NCI-H2107 (cell line): ENCODE data around the gene CLHC1.
"Not testable (repeated sequence)": the region's sequence is repeated elsewhere in the genome, so short reads cannot be mapped to it uniquely, and the experiment has no call there.

Source experiments
- DNase-seq: peaks from one replicate; lab custom pipeline; 2025; lab: John Stamatoyannopoulos, UW

The CLHC1 gene

GRCh38 chr2:55232084-55232862 is at the start of gene CLHC1, which contains the start of gene RPS27A:
Gene CLHC1, minus strand, starts transcription at chr2:55232293. Its CDS starts 9,882 bp downstream, at chr2:55222411.
Gene RPS27A, plus strand, starts transcription at chr2:55232688. Its CDS starts 137 bp downstream, at chr2:55232825.
- DNase-seq = peak; percentile 66

DNA sequence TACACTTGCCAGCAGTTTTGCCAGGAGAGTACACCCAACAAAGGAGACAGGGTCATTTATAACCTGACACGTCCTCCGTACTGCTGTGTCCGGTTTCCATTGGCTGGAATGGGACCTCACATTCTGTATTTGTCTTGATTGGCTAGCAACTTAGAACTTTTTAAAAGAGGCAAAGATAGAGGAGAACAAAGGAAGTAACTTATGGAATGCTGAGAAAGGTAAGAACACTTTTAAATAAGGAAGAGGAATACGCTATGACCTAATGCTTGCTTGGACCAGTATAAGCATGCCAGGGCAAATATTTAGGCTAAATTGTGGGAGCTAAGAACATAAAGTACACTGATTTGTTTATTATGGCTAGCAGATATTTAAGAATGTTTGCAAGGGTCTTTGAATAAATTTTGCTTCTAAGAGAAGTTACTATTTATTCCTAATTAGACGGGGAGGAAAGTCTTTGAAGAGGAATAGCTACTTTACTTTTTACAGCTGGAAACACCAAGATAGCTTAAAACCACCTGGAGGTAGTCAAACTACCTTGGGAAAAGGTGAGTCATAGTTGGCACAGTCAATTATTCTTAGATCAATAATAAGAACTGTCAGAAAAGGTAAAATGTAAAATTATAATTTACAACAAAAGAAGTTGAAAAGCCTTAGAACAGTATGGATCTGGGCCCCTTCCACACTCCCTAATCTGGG is 48.9 kb upstream of the CLHC1 start:
- not testable (repeated sequence) for DNase-seq

- not testable (repeated sequence) for DNase-seq
These were observed 47.8 kb upstream of the CLHC1 start for GRCh38 chr2:55279859-55280424.

DNA sequence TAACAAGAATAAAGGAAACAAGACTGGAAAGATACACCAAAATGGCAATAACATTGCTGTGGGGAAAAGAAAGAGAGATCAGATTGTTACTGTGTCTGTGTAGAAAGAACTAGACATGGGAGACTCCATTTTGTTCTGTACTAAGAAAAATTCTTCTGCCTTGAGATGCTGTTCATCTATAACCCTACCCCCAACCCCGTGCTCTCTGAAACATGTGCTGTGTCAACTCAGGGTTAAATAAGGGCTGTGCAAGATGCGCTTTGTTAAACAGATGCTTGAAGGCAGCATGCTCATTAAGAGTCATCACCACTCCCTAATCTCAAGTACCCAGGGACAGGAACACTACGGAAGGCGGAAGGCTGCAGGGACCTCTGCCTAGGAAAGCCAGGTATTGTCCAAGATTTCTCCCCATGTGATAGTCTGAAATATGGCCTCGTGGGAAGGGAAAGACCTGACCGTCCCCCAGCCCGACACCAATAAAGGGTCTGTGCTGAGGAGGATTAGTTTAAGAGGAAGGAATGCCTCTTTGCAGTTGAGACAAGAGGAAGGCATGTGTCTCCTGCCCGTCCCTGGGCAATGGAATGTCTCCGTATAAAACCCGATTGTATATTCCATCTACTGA is 47.2 kb upstream of the CLHC1 start:
- not testable (repeated sequence) for DNase-seq

- DNase-seq = no peak
These were observed 45.2 kb upstream of the CLHC1 start for GRCh38 chr2:55277310-55277709.

DNA sequence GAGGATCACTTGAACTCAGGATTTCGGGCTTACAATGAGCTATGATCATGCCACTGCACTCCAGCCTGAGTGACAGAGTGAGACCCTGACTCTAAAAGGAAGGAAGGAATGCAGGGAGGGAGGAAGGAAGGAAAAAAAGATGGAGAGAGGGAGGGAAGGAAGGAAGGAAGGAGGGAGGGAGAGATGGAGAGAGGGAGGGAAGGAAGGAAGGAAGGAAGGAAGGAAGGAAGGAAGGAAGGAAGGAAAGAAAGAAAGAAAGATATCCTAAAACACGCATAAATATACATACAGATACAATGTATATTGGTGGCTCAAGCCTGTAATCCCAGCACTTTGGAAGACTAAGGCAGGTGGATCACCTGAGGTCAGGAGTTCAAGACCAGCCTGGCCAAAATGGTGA is 42.3 kb upstream of the CLHC1 start:
- DNase-seq = not testable (repeated sequence)

DNA sequence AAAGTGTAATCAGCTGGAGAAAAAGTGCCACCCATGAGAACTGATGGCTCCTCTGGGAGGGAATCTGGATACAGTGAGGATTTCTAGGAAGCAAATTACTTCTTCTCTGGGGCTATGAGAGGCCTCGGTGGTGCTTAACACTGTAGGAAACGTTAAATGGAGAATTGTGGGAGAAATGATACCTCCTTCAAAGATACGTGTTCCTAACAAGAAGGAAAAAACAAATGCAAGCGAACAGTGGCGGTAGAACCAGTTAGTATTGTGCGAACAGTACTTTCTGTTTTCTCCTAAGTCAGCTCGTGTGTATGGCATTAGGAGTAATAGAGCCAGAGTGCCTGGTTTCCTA is 37.5 kb upstream of the CLHC1 start:
- DNase-seq = peak; percentile 1

DNA sequence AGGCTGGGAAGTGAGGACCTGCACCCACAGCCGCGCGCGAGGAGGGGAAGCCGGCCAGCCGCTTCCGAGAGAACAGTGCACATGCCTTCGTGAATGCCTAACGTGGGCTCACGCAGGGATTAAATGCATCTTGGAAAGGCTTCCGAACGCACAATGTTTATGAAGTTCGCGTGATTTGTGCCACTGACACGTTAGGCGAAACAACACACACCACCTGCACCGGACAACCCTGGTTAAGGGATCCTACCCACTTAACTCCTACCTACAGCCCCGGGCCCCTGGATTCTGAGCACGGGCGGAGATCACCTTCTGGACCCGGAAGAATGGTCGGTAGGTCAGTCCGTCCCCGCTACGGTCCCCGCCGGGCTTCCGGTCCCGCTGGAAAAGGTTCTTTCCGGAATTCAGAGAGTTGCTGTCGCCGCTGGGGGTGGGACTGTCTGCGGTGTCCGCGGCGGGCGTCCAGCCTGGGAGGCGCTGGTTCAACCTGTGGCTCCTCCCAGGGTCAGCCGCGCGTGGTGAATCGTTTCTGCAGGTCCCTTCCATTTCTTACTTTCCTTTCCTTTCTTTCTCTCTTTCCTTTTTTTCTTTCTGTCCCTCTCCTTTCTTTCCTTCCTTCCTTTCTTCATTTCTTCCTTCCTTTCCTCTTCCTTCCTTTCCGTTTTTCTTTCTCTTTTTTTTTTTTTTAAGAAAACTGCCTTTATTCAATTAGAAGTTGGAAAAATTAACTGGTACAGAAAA is 37.0 kb upstream of the CLHC1 start, which contains the start of gene MTIF2:
TSS of gene MTIF2 (minus strand) at position 325 of the 738 bp plus-strand sequence. CDS start 5,373 bp downstream, outside the sequence.
- DNase-seq = peak; percentile 91

DNA sequence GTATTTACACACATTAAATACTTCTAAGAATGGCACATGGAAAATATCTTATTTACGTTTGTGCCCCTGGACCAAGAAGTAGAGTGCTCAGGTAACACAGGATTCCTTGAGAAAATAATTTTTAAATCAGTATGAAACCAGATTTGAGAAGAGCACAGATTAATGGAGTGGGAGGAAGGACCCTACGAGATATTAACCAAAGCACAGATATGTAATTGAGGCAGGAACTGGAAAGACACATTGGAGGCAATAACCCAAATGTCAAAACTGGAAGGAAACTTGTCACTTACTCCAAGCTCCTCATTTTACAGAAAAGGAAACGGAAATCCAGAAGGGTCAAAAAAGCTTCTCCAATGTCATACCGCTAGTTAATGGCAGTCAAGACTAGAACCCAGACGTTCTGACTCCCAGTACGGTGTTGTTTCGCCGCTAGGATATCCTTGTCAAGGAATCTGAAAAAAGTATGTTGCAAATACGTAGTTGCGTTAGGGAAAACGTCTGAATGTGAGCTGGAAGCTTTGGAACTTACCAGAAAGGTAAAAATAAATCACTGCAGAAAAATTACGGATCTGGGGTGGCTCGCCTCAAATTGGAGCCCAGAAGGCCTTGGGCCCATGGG is 36.3 kb upstream of the CLHC1 start:
- no peak for DNase-seq

DNA sequence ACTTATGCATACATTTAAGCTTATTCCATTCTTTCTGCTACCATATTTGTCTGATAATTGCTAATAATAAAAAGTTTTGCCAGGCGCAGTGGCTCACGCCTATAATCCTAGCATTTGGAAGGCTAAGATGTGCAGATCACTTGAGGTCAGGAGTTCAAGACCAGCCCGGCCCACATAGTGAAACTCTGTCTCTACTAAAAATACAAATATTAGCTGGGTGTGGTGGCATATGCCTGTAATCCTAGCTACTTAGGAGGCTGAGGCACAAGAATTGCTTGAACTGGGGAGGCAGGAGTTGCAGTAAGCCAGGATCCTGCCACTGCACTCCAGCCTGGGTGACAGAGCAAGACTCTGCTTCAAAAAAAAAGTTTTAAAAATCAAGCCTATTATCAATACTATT is 27.5 kb upstream of the CLHC1 start:
- DNase-seq = not testable (repeated sequence)

GRCh38 chr2:55252832-55253231 is 20.7 kb upstream of the CLHC1 start:
- DNase-seq = no peak

DNA sequence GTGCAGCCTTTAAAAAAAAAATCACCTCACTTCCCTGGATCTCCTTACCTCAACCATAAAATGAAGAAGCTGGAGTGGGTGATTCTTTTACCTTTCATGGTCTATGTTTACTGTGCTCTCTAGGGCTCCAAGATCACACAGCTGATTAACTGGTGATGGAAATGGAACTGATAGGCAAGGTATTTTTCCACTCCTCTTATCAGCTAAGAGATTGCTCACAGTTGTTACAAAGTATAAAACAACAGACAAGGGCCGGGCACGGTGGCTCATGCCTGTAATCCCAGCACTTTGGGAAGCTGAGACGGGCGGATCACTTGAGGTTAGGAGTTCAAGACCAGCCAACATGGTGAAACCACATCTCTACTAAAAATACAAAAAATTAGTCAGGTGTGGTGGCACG is 14.9 kb upstream of the CLHC1 start:
- DNase-seq = no peak

GRCh38 chr2:55245411-55245810 is 13.3 kb upstream of the CLHC1 start:
- DNase-seq = no peak

- DNase-seq = no peak
These were observed 10.5 kb upstream of the CLHC1 start for GRCh38 chr2:55242617-55243016.

GRCh38 chr2:55241582-55241981 is 9.5 kb upstream of the CLHC1 start:
- DNase-seq = not testable (repeated sequence)

DNA sequence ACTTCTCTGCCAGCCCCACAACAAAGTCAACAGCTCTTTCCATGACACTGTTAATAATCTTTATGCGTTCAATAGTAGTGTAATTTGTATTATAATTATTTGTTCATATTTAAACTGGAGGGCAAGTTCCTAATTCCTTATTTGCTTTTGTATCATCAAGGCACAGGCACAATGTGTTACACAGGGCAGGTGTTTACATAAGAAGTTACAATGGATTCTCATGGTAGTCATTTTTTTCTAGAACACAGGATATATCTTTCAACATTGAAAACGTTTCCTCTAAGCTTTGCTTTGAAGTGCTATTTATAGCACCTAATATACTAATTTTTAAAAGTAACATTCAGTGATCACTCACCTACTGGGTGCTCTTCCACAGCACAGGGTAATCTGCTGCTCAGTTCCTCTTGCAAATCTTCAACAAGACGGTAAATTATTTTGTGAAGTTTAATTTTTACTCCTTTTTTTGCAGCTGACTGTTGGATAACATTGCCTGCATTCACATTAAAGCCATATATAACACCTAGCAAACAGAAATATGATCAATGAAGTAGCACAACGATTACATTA is 7.6 kb upstream of the CLHC1 start:
- no peak for DNase-seq

- DNase-seq = no peak
These were observed 5.0 kb upstream of the CLHC1 start for GRCh38 chr2:55236992-55237543.

GRCh38 chr2:55235724-55236538 is 3.8 kb upstream of the CLHC1 start:
- DNase-seq = no peak

DNA sequence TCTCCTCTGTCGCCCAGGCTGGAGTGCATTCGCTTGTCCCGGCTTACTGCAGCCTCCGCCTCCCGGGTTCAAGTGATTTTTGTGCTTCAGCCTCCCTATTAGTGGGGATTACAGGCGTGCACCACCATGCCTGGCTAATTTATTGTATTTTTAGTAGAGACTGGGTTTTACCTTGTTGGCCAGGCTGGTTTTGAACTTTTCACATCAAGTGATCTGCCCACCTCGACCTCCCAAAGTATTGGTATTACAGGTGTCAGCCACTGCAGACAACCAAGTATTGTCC is 1.5 kb upstream of the CLHC1 start:
- no peak for DNase-seq
